NCI-H748 (cell line): ENCODE data around the gene SULT1C3.

ENCODE experiments used
- DNase-seq: peaks from one replicate; lab custom pipeline; 2025; ENCODE audit not compliant: unreplicated experiment; lab: John Stamatoyannopoulos, UW

Gene SULT1C3

GRCh38 chr2:108297436-108298141 is 57.8 kb downstream of the SULT1C3 start:
- DNase-seq = no peak

- DNase-seq = no peak
Measured at GRCh38 chr2:108301558-108301957, 61.8 kb downstream of the SULT1C3 start.

- DNase-seq = no peak
Measured at GRCh38 chr2:108304975-108305374, 65.2 kb downstream of the SULT1C3 start.

GRCh38 chr2:108305901-108306300 is 66.1 kb downstream of the SULT1C3 start:
- no peak for DNase-seq

GRCh38 chr2:108309903-108310302 is 70.1 kb downstream of the SULT1C3 start:
- no peak for DNase-seq
